Ishikawa (cell line): Measurements from ENCODE around the gene LSMEM2.

Source experiments
- CEBPB ChIP-seq: IDR thresholded peaks from 2 replicates; pipeline ENCODE4 v1.6.1; 2012
- CREB1 ChIP-seq: IDR thresholded peaks from 2 replicates; pipeline ENCODE4 v1.6.1; 2012; ENCODE audit warnings: low read depth
- EGR1 ChIP-seq: IDR thresholded peaks from 2 replicates; pipeline ENCODE4 v1.6.1; 2012
- EP300 ChIP-seq: IDR thresholded peaks from 2 replicates; pipeline ENCODE4 v1.6.1; 2012; ENCODE audit warnings: borderline replicate concordance
- FOXM1 ChIP-seq: IDR thresholded peaks from 2 replicates; pipeline ENCODE4 v1.6.1; 2012; ENCODE audit warnings: low read depth, borderline replicate concordance
- MAX ChIP-seq: IDR thresholded peaks from 2 replicates; pipeline ENCODE4 v1.6.1; 2012
- NFIC ChIP-seq: IDR thresholded peaks from 2 replicates; pipeline ENCODE4 v1.6.1; 2012
- RAD21 ChIP-seq: IDR thresholded peaks from 2 replicates; pipeline ENCODE4 v1.6.1; 2012; ENCODE audit warnings: low read depth
- TAF1 ChIP-seq: IDR thresholded peaks from 2 replicates; pipeline ENCODE4 v1.6.1; 2012; ENCODE audit warnings: low read depth, mild to moderate bottlenecking
- TCF12 ChIP-seq: IDR thresholded peaks from 2 replicates; pipeline ENCODE4 v1.6.1; 2012; ENCODE audit warnings: low read depth
- TEAD4 ChIP-seq: IDR thresholded peaks from 2 replicates; pipeline ENCODE4 v1.6.1; 2012
- USF1 ChIP-seq: IDR thresholded peaks from 2 replicates; pipeline ENCODE4 v1.6.1; 2012
- YY1 ChIP-seq: IDR thresholded peaks from 2 replicates; pipeline ENCODE4 v1.6.1; 2012; ENCODE audit warnings: low read depth
- ZBTB7A ChIP-seq: IDR thresholded peaks from 2 replicates; pipeline ENCODE4 v1.6.1; 2012; ENCODE audit warnings: low read depth
- TF ChIP-seq, protein P1 (sequence below): IDR thresholded peaks from 2 replicates; pipeline ENCODE4 v1.6.1; 2012; ENCODE audit warnings: low read depth, mild to moderate bottlenecking

LSMEM2 gene

DNA sequence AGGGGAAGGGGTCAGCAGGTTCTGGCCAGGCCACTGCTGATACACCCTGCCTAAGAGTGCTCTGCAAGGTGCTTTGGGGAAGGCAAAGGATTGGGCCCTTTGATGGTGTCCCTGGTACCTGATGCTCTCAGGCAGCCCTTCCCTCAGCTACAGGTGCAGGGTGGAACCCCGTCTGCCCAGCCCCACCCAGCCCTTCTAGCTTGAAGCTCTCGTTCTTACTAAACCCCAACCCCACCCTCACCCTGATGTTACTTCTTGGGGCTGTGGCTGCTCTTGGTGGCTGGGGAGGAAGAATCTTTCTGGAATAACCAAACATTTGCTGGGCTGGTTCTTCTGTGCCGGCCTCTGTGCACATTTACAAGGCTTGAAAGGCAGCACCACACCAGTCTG is 36.5 kb upstream of the LSMEM2 start:
- no peak for TF ChIP-seq USF1
- TF ChIP-seq EGR1, result no peak

- no peak for TF ChIP-seq EP300
- TF ChIP-seq ZBTB7A, result no peak
- no peak for TF ChIP-seq YY1
- no peak for TF ChIP-seq RAD21
- no peak for TF ChIP-seq TEAD4
- TF ChIP-seq TAF1, result no peak
- no peak for TF ChIP-seq USF1
- no peak for TF ChIP-seq EGR1
- no peak for TF ChIP-seq NFIC
- TF ChIP-seq CEBPB, result no peak
Observed at GRCh38 chr3:50242851-50243542, 35.9 kb upstream of the LSMEM2 start.

DNA sequence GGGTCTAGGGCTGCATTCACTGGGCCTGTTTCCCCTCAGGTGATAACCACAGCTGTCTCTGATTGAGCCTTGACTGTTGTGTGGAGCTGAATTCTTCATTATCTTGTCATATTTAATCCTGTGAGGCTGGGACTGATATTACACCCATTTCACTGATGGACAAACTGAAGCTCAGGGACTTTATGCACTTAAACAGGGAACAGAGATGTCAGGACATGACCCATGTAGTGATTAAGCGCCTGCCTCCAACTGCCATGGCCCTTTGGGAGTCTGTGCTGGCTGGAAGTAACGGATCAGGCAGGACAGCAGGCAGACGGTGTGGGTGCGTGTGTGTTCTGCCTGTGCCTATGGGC is 35.4 kb upstream of the LSMEM2 start:
- TF ChIP-seq ZBTB7A, result no peak
- no peak for TF ChIP-seq USF1
- TF ChIP-seq TCF12, result no peak
- TF ChIP-seq EGR1, result no peak
- no peak for TF ChIP-seq CEBPB
- no peak for TF ChIP-seq NFIC
- TF ChIP-seq CREB1, result no peak
- TF ChIP-seq FOXM1, result no peak
- no peak for TF ChIP-seq EP300
- no peak for TF ChIP-seq YY1
- no peak for TF ChIP-seq TEAD4
- TF ChIP-seq, protein P1, sequence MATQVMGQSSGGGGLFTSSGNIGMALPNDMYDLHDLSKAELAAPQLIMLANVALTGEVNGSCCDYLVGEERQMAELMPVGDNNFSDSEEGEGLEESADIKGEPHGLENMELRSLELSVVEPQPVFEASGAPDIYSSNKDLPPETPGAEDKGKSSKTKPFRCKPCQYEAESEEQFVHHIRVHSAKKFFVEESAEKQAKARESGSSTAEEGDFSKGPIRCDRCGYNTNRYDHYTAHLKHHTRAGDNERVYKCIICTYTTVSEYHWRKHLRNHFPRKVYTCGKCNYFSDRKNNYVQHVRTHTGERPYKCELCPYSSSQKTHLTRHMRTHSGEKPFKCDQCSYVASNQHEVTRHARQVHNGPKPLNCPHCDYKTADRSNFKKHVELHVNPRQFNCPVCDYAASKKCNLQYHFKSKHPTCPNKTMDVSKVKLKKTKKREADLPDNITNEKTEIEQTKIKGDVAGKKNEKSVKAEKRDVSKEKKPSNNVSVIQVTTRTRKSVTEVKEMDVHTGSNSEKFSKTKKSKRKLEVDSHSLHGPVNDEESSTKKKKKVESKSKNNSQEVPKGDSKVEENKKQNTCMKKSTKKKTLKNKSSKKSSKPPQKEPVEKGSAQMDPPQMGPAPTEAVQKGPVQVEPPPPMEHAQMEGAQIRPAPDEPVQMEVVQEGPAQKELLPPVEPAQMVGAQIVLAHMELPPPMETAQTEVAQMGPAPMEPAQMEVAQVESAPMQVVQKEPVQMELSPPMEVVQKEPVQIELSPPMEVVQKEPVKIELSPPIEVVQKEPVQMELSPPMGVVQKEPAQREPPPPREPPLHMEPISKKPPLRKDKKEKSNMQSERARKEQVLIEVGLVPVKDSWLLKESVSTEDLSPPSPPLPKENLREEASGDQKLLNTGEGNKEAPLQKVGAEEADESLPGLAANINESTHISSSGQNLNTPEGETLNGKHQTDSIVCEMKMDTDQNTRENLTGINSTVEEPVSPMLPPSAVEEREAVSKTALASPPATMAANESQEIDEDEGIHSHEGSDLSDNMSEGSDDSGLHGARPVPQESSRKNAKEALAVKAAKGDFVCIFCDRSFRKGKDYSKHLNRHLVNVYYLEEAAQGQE, result no peak
- TF ChIP-seq TAF1, result no peak
- no peak for TF ChIP-seq RAD21
- no peak for TF ChIP-seq MAX

DNA sequence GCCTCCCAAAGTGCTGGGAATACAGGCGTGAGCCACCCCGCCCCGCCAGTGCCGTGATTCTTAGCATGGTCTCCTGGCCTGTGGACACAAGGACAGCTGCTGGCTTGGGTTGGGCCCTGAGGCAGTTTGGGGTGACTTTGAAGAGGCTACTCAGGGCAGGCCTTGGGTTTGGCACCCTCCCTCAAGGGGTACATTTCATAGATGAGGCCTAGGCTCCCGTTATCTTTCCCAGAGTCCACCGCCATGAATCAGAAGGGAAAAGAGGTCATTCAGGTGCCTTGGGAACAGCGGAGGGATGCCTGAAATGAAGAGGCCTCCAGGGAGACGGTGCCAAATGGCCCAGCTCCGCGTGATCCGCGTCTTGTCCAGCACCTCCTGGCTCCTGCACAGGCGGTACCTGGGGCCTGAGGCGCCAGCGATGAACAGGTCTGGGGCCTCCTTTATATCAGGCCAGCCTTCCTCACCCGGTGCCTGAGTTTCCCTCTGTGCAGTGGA is 33.6 kb upstream of the LSMEM2 start:
- TF ChIP-seq CREB1 (no peak), RAD21 (no peak), TEAD4 (no peak), ZBTB7A (no peak)

DNA sequence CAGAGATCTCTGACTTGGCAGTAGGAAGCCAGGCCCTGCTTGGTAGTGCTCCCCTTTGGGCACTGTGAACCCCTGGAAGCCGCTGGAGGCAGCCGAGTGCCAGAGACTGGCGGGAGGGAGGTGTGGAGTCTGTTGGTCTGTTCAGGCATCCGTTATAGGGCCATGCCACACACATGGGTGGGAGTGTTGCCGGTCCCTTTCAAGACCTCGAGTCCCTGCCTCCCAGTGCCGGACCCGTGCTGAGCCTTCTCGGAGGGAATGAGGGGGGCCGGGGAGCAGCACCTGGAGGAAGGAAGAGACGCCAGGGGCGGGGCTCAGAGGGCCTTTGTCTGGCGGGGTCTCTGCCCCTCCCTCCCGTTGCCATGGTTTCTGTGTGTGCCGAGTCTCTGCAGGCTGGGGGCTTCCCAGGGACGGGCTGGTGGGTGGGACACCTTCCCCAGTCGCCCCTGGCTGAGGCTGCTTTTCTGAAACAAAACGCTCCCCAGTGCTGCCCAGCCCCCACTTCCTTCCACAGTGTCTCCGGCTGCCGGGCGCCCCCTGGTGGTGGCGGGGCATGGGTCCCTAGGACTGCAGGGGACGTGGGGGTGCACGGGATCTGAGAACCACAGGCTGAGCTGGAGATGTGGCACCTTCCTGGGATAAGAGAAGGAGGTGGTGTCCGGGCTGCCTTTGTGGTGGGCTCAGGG is 32.9 kb upstream of the LSMEM2 start:
- no peak for TF ChIP-seq TEAD4
- TF ChIP-seq TCF12, result peak; percentile 46
- TF ChIP-seq ZBTB7A, result no peak
- TF ChIP-seq TAF1, result no peak
- TF ChIP-seq, protein P1, result no peak
- TF ChIP-seq USF1, result no peak
- TF ChIP-seq YY1, result peak; percentile 56; the same call in 1 of the 2 replicates
- no peak for TF ChIP-seq EGR1
- no peak for TF ChIP-seq FOXM1
- TF ChIP-seq CEBPB, result no peak
- TF ChIP-seq RAD21, result peak; percentile 87
- TF ChIP-seq CREB1, result no peak
- TF ChIP-seq EP300, result 0 out of 2 replicates have a peak, but pooled peaks have one; percentile 10
- TF ChIP-seq NFIC, result no peak
- TF ChIP-seq MAX, result peak; percentile 25
